GM21723 (cell line): ENCODE data around the gene ACER3.

ENCODE experiments used
- ATAC-seq: cut with Tn5 transposase; IDR thresholded peaks from one replicate; pipeline ENCODE4 v1.9.1; 2021; ENCODE audit warnings: mild to moderate bottlenecking, moderate library complexity; ENCODE audit not compliant: unreplicated experiment

Gene ACER3

DNA sequence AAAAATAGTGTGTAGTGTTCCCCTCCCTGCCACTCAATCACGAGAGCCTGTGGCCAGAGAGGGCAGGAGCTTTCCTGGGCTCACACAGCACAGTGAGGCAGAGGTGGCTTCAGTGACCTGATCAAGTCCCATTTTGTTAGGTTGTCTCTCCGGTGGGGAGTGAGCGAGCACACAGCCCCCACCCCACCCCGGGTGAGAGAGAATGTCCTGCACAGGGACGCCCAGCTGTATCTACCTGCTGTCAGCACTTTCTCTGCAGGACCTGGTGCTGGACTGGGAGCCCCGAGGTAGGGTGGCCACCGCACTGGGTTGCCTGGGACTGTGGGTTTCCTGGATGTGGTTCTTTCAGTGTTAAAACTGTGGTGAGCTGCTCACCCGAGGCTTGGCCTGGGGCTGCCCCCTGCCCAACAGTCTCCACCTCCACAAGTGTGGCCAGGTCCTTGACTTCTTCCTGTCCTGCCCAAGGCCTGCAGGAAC lies 212.2 kb downstream of the ACER3 start:
- no peak for ATAC-seq

DNA sequence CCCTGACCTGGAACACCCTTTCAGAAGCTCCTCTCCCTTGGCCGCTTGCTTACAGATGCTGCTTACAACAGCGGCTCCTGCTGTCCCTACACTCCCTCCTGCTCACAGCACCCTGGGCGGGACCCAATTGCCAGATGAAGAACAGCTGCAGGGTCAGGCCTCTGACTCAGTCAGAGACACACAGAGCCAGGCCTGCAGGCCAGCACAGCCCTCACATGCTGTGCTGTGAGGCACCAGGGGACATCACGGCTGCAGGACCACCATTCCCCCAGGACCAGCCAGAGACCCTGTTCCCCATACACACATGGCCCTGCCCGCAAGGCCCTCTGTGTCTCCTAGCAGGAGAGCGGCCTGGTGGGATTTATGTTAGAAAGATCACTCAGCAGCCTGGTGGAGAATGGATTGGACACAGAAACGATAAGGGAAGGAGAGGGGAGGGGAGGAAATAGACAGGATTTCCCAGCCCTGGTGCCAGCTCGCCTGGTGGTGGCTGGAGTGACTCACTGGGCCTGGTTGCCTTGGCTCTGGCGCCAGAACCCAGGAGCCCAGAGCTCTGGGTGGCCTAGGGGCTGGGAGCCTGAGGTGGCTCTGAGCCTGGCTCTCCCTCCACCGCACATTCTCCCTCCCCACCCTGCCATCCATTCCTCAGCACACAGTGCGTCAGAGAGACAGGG lies 212.7 kb downstream of the ACER3 start:
- ATAC-seq: no peak

DNA sequence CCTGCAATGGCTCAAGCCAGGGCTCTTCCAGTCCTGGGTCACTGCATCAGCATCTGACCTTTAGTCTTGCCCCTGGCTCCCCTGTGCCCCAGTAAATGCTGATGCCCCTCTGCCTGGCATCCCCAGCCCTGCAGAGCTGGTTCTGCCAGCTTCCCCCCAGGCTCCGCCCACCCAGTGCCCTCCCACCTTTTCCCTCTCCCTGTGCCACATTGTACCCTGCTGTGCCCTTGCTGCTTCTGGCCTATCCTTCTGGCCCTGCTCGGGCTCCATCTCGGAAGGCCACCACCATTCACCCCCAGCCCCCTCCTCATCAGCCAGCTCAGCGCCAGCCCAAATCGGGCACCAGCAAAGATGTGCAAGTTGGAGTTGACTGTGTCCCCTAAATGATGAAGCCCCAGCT lies 213.5 kb downstream of the ACER3 start:
- ATAC-seq: no peak

DNA sequence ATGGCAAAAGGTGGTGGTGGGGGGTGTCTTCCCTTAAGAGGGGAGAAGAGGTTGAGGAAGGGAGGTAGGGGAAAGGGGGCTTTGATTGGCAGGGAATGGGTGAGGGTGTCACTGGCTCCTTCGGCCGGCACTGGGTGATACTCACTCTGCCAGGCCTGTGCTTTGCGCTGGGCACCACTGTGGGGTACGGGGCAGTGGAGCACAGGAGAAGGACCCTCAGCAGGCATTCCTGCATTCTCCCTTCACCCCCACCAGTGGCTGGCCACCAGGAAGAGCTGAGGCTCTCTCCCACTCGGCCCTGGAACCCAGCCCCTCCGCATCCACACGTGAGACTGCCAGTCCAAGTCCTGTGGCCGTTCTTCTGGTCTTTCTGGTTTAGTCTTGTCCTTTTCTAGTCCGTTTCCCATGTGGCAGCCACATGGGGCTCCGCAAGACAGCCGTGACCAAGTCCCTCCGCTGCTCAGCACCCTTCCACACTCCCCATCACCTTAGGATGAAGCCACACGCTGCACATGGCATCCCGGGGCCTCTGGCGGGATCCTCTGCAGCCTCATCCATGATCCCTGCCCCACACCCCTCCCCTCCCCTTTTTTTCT lies 214.0 kb downstream of the ACER3 start:
- ATAC-seq: no peak

- ATAC-seq: no peak
Measured at GRCh38 chr11:77075425-77075905, 214.7 kb downstream of the ACER3 start.
